Testis (tissue), 2 donors: Measurements from ENCODE around the gene KLF11.

ENCODE experiments used
- CTCF ChIP-seq, 3 experiments: fragments of 450-650 bp in 2 of 3; fragments of 200-600 bp in 1 of 3; sonication (generic) in 1 of 3; IDR thresholded peaks; one replicate each; pipeline ENCODE4 v1.5.1; 2016 to 2019; ENCODE audit warnings: antibody characterized with exemption in 3 of 3, mild to moderate bottlenecking in 2 of 3, moderate library complexity in 1 of 3
- POLR2A ChIP-seq: fragments of 450-650 bp; IDR thresholded peaks from one replicate; pipeline ENCODE4 v1.6.1; 2017; ENCODE audit warnings: antibody characterized with exemption, mild to moderate bottlenecking, moderate library complexity

GRCh38 chr2:10004836-10005235, 38.5 kb upstream of the KLF11 start:
- TF ChIP-seq CTCF (IDR thresholded peaks at IDR 0.05), result no peak
- no peak for TF ChIP-seq POLR2A
